ENCODE measurements around the gene TAF11L4.
"Not testable (repeated sequence)": the region's sequence is repeated elsewhere in the genome, so short reads cannot be mapped to it uniquely, and the experiment has no call there.

TAF11L4 gene

DNA sequence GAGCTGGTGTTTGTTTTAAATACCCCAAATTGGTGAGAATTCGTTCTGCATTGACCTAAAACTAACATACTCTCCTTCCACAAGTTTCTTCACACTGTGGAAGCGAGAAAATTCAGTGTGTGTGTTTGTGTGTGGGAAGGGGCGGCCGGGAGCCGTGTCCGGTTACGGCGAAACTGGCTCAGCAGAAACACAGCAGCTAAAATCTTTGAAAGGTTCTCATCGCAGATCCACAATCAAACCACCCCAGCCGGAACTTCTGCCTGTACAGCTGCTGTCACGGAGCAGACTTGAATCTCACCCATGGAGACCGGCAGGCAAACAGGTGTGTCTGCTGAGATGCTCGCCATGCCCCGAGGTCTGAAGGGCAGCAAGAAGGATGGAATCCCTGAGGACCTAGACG, at the start of gene TAF11L4:
Gene TAF11L4 (plus strand): TSS at position 301 of the 400 bp plus-strand sequence.
- DNase-seq (ENCODE audit: low read depth) = not testable (repeated sequence)

DNA sequence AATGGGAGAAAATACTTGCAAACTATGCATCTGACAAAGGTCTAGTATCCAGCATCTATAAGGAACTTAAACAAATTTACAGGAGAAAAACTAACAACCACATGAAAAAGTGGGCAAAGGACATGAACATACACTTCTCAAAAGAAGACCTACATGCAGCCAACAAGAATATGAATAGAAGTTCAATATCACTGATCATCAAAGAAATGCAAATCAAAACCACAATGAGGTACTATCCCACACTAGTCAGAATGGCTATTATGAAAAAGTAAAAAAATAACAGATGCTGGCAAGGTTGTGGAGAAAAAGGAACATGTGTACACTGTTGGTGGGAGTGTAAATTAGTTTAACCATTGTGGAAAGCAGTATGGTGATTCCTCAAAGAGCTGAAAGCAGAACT, 46.5 kb upstream of the TAF11L4 start:
- DNase-seq (ENCODE audit: low read depth) = not testable (repeated sequence)

DNA sequence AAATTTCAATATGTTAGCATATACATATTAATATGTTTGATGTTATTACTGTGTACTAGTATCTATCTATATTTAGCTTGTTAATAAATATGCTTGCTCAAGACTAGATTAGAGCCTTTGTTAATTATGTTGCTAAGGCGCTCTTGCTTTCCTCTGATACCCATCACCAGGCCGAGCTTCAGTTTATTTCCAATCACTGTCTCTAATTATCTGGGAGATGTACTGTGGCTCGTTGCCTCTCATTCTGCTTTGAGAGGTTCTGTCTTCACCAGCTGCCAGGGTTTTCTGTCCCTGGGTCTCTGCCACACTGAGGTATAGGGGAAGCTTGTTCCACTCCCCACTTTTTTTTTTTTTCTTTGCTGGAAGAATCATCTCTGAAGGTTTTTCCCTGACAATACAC, 44.6 kb upstream of the TAF11L4 start:
- DNase-seq (ENCODE audit: low read depth) = no peak

DNA sequence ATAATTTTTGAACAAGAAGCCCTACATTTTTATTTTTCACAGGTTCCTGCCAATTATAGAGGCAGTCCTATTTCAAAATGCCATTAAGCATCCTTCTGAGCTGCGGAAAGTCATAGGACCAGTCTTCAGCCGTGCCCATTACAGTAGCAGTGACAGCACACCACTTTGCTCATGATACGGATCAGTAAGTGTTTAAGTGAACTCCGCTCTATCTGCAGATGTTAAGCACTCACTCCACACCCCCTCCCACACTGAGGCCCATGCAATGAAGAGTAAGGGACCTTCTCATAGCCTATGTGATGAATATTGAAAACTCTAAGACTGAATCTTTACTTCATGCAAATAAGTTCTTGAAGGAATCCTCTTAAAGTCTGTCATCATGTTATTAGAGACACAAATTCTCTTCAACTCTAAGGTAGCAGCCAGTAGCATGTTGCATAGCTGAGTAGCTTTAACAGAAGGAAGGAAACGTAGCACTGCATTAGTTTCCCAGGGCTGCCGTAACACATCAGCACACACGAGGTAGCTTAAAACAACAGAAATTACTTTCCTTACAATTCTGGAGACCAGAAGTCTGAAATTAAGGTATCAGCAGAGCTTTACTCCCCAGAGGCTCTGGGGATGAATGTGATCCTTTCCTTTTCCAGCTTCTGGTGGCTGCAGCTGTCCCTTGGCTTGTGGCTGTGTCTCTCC, 43.9 kb upstream of the TAF11L4 start:
- no peak for DNase-seq (ENCODE audit: low read depth)

DNA sequence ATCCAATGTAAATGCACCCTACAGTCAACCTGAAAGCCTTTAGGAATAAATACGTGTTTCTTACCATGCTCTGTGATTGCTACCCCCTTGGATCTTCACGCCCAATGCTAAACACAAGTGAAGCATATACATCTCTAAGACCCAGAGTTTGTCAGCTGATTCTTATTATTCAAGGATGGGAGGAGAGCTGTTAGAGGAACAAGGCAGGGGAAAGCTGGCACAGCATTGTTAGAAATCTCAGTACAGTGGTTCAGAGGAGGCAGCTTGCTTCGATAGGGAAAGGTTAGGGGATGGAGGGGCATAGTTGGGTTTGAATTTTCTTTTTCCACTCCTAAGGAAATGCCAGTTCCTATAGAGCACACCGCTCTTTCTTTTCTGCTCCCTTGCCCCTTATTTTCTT, 40.2 kb upstream of the TAF11L4 start:
- no peak for DNase-seq (ENCODE audit: low read depth)

DNA sequence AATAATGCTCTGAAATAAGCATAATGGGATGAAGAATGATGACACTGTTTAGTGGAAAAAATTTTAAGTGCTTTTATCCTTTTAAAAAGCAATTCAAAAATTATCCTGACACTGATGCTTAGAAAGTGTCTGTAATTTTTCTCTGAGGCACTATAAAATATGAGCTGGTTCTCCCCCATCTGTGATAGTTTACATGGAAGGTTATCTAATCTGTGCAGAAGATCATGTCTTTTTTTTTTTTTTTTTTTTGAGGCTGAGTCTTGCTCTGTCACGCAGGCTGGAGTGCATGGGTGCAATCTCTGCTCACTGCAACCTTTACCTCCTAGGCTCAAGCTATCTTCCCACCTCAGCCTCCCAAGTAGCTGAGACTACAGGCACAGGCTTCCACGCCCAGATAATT, 38.8 kb upstream of the TAF11L4 start:
- DNase-seq (ENCODE audit: low read depth) = peak; percentile 37

DNA sequence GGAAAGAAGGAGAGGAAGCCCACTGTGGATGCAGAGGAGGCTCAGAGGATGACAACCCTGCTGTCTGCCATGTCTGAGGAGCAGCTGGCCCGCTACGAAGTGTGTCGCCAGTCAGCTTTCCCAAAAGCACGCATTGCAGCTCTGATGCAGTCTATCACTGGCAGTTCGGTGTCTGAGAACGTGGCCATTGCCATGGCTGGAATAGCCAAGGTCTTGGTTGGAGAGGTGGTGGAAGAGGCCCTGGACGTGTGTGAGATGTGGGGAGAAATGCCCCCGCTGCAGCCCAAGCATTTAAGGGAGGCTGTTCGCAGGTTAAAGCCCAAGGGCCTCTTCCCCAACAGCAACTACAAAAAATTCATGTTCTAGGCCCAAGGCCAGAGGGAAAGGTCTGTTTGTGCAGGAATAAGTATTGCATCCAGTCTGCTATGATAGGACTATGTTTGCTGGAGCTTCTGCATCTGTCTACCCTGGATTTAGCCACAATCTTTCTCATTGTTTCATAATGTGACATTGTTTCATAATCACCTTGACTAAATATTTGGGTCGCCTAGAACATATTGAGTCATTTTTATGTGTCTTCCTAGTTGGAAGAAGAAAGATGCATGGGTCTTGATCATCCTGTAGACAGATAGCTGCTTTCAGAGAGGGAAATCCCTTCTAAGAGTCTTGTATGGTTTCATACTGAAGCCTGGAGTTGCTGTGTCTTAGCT, 35.0 kb upstream of the TAF11L4 start:
- DNase-seq (ENCODE audit: low read depth) = not testable (repeated sequence)

DNA sequence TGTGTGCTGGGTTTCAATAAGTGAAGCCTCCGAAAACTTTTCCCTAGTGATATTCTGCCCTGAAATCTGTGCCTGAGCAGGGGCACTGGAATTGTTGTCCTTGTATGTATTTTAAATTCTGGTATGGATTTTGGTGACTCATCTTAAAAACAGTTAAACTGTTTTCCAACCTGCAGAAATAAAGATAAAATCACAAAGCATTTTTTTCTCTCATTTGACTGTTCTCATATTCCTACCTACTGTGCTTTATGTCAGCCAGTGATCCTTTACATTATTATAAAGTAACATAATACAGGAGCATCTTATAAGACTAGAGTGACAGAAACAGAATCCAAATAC, 34.5 kb upstream of the TAF11L4 start:
- no peak for DNase-seq (ENCODE audit: low read depth)

DNA sequence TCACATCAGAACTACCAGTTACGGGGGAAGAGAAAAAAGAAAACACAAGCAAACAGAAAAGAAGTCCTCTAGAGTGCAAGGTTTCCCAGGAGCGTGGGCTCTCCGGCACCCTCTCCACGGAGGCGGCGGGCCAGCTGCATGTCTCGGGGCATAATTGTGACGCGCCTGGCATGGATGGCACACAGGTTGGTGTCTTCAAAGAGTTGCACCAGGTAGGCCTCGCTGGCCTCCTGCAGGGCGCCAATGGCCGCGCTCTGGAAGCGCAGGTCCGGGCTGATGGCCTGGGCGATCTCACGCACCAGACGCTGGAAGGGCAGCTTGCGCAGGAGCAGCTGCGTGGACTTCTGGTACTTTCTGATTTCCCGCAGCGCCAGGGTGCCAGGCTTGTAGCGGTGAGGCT, 30.3 kb upstream of the TAF11L4 start:
- not testable (repeated sequence) for DNase-seq (ENCODE audit: low read depth)

DNA sequence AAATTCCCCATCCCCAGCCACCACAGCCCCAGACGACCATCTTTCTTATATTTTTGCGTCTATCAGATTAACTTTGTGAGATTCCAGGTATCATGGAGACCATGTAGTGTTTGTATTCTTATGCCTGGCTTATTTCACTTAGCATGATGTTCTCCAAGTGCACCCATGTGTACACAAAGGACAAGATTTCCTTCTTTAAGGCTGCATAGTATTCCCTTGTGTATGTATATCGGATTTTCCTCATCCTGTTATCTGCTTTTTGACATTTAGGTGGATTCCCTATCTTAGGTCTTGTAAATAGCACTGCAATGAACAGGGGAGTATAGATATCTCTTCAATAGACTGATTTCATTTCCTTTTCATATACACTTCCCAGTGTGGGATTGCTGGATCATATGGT, 28.8 kb upstream of the TAF11L4 start:
- no peak for DNase-seq (ENCODE audit: low read depth)

DNA sequence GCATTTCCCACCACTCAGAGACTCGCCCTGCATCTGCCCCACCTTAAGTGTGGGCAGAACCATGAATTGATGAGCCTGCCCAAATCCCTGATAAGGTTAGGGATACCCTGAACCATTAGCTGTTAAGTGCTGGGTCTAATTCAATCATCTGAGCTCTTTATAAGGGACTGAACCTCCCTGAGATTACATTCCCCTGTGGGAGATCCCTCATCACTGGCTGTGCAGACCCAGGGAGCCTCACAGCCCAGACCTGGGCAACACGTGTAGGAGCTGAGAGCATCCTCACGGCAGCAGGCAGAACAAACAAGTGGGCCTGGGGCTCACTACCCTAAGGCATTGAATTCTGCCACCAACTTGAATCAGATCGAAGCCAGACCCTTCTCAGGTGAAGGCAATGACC, 24.2 kb upstream of the TAF11L4 start:
- no peak for DNase-seq (ENCODE audit: low read depth)

DNA sequence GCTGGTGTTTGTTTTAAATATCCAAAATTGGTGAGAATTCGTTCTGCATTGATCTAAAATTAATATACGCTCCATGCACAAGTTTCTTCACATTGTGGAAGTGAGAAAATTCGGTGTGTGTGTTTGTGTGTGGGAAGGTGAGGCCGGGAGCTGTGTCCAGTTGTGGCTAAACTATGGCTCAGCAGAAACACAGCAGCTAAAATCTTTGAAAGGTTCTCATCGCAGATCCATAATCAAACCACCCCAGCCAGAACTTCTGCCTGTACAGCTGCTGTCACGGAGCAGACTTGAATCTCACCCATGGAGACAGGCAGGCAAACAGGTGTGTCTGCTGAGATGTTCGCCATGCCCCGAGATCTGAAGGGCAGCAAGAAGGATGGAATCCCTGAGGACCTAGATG, 23.7 kb upstream of the TAF11L4 start, which contains the start of gene TAF11L2:
Gene TAF11L2 (plus strand): TSS at position 301 of the 400 bp plus-strand sequence.
- DNase-seq (ENCODE audit: low read depth) = not testable (repeated sequence)

DNA sequence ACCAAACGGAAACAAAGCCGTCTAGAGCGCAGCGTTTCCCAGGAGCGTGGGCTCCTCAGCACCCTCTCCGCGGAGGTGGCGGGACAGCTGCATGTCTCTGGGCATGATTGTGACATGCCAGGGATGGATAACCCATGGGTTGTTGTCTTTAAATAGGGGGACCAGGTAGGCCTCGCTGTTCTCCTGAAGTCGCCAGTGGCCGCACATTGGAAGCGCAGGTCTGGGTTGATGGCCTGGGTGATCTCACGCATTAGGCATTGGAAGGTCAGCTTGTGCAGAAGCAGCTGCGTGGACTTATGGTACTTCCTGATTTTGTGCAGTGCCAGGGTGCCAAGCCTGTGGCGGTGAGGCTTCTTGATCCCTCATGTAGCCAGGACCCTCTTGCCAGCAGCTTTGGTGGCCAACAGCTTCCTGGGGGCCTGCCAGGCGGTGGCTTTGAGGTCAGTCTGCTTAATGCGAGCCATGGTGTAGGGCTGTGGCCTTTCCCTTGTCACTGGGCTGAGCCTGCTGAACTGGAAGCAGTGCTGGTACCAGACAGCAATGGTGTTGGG, 9.8 kb upstream of the TAF11L4 start:
- no peak for DNase-seq (ENCODE audit: low read depth)

DNA sequence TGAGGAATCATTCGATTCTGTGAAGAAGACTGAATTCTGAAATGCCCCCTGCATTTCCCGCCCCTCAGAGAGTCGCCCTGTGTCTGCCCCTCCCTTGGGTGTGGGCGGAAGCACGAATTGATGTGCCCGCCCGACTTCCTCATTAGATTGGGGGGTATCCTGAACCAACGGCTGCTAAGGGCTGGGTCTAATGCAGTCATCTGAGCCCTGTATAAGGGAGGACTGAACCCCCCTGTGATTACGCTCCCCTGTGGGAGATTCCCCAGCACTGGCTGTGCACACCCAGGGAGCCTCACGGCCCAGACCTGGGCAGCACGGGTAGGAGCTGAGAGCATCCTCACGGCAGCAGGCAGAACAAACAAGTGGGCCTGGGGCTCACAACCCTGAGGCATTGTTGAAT, 4.1 kb upstream of the TAF11L4 start:
- not testable (repeated sequence) for DNase-seq (ENCODE audit: low read depth)

DNA sequence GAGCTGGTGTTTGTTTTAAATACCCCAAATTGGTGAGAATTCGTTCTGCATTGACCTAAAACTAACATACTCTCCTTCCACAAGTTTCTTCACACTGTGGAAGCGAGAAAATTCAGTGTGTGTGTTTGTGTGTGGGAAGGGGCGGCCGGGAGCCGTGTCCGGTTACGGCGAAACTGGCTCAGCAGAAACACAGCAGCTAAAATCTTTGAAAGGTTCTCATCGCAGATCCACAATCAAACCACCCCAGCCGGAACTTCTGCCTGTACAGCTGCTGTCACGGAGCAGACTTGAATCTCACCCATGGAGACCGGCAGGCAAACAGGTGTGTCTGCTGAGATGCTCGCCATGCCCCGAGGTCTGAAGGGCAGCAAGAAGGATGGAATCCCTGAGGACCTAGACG, 3.5 kb upstream of the TAF11L4 start, which contains the start of gene TAF11L3:
Gene TAF11L3 (plus strand): TSS at position 301 of the 400 bp plus-strand sequence.
- DNase-seq (ENCODE audit: low read depth) = not testable (repeated sequence)

DNA sequence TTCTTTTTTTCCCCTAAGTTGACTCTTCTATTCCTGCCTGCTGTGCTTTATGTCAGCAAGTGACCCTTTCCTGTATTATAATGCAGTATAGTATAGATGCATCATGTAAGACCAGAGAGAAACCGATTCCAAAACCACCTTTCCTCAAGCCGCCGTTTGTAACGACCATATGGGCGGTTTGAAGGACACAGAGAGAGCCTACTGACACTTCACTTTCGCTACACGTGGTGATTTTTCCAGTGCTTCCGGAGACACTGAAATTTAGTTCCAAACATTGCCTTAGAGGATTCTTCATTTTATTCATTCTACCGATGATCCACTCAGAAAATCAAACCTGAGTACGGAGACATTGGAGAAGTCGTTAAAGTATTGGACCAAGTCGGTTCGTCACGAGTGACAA, 2.1 kb upstream of the TAF11L4 start:
- DNase-seq (ENCODE audit: low read depth) = not testable (repeated sequence)

DNA sequence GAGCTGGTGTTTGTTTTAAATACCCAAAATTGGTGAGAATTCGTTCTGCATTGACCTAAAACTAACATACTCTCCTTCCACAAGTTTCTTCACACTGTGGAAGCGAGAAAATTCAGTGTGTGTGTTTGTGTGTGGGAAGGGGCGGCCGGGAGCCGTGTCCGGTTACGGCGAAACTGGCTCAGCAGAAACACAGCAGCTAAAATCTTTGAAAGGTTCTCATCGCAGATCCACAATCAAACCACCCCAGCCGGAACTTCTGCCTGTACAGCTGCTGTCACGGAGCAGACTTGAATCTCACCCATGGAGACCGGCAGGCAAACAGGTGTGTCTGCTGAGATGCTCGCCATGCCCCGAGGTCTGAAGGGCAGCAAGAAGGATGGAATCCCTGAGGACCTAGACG, 3.3 kb downstream of the TAF11L4 start, which contains the start of gene TAF11L5:
Gene TAF11L5 (plus strand): TSS at position 301 of the 400 bp plus-strand sequence.
- not testable (repeated sequence) for DNase-seq (ENCODE audit: low read depth)

DNA sequence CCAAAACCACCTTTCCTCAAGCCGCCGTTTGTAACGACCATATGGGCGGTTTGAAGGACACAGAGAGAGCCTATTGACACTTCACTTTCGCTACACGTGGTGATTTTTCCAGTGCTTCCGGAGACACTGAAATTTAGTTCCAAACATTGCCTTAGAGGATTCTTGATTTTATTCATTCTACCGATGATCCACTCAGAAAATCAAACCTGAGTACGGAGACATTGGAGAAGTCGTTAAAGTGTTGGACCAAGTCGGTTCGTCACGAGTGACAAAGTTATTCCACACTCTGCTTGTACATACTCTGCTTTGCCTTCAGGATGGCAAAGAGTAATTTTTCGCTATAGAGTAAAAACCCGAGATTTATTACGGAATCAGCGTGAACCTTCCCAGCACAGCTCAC, 4.9 kb downstream of the TAF11L4 start:
- DNase-seq (ENCODE audit: low read depth) = not testable (repeated sequence)

DNA sequence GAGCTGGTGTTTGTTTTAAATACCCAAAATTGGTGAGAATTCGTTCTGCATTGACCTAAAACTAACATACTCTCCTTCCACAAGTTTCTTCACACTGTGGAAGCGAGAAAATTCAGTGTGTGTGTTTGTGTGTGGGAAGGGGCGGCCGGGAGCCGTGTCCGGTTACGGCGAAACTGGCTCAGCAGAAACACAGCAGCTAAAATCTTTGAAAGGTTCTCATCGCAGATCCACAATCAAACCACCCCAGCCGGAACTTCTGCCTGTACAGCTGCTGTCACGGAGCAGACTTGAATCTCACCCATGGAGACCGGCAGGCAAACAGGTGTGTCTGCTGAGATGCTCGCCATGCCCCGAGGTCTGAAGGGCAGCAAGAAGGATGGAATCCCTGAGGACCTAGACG, 6.8 kb downstream of the TAF11L4 start, which contains the start of gene TAF11L6:
Gene TAF11L6 (plus strand): TSS at position 301 of the 400 bp plus-strand sequence.
- DNase-seq (ENCODE audit: low read depth) = not testable (repeated sequence)
